IPS-18a (cell line): ENCODE measurements around the gene XIAP.
"Not testable (repeated sequence)": the region's sequence is repeated elsewhere in the genome, so short reads cannot be mapped to it uniquely, and the experiment has no call there.

ENCODE experiments used
- H3K27ac ChIP-seq: one replicate; pipeline ENCODE4 v1.5.1; 2013; ENCODE audit warnings: low read length
- H3K27me3 ChIP-seq: one replicate; pipeline ENCODE4 v1.6.1; 2013; ENCODE audit warnings: mild to moderate bottlenecking, low read length; ENCODE audit not compliant: control insufficient read depth, insufficient read depth
- H3K36me3 ChIP-seq: one replicate; pipeline ENCODE4 v1.6.1; 2013; ENCODE audit warnings: low read depth, low read length; ENCODE audit not compliant: control insufficient read depth
- H3K4me1 ChIP-seq: one replicate; pipeline ENCODE4 v1.6.1; 2013; ENCODE audit warnings: low read depth, low read length; ENCODE audit not compliant: control insufficient read depth
- H3K4me3 ChIP-seq: one replicate; pipeline ENCODE4 v1.5.1; 2013; ENCODE audit warnings: low read length
- H3K9ac ChIP-seq: one replicate; pipeline ENCODE4 v1.6.1; 2013; ENCODE audit warnings: mild to moderate bottlenecking, low read length, moderate library complexity
- H3K9me3 ChIP-seq: one replicate; pipeline ENCODE4 v1.6.1; 2013; ENCODE audit warnings: low read depth, low read length; ENCODE audit not compliant: control insufficient read depth

XIAP gene

DNA sequence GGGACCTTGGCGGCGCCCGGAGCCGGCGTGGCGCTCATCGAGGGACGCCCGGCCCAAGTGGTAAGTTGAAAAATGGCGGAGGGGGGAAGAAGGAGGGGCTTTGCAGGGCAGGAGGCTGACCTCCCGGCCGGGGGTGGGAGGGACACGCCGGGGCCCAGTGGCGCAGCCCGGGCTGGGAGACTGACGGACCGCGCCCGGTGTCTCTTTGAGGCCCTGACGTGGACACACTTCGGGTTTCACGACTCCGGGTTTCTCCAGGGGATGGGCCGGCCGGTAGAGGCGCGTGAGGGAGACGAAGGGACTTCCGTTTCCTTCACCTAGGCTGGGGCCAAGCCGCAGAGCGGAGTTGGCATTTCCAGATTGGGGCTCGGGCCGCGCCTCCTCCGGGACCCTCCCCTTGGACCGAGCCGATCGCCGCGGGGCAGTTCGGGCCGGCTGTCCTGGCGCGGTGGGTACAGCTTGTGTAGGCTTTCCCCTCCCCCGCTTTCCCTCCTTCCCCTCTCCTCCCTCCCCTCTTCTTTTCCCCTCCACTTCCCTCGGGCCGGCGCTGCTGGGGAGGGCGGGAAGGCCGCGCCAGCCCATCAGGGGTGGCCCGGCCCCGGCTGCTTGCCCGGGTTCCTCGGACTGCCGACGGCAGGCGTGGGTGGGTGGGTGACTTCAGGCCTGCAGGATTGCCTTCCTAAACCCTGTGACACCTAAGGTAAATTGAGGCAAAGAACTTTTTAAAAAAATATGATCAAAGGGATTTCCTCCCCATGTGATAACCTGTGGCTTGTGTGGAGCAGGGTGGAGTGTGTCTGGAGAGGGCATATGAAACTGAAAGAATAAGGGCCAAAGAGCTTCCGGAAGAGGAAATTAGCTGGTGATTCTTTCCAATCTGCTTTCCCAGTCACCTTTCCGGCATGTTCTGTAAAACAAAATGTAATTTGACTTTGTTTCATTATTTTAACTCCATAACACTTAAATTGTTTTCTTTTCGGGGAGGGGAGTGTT is at the start of gene XIAP:
TSS of gene XIAP (plus strand) at position 208 of the 993 bp plus-strand sequence. CDS start 25,610 bp downstream, outside the sequence.
- H3K27ac ChIP-seq = peak within 1 kb of the TSS; percentile 63
- no peaks in the 10 kb centered on the region for H3K27me3 ChIP-seq
- H3K36me3 ChIP-seq = no peaks in the 10 kb centered on the region
- H3K4me3 ChIP-seq = peak within 1 kb of the TSS; percentile 72
- peaks cover 6% of the 10 kb centered on the region for H3K4me1 ChIP-seq
- peaks cover 8% of the 10 kb centered on the region for H3K9me3 ChIP-seq
- H3K9ac ChIP-seq = peak within 1 kb of the TSS; percentile 76

DNA sequence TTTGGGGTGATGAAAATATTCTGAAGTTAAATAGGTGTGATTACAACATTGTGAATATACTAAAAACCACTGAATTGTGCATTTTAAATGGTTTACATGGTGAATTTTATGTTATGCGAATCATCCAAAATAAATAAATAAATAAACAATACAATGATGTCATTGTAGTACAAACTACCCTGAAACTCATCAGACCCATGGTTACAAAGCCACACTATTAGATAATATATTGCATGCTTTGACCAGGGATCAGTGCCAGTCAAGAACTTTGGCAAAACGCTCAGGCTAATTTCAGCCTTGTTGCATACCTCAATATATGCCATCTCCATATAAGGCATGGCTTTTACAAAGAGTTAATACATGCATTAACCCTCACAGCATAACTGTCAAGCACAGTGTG is 45.5 kb upstream of the XIAP start:
- no peaks in the 10 kb centered on the region for H3K4me1 ChIP-seq
- H3K27ac ChIP-seq = no peak overlapping the region
- H3K27me3 ChIP-seq = no peaks in the 10 kb centered on the region
- H3K36me3 ChIP-seq = no peaks in the 10 kb centered on the region
- no peak overlapping the region for H3K4me3 ChIP-seq
- H3K9ac ChIP-seq = no peak overlapping the region
- H3K9me3 ChIP-seq = peaks cover 6% of the 10 kb centered on the region

DNA sequence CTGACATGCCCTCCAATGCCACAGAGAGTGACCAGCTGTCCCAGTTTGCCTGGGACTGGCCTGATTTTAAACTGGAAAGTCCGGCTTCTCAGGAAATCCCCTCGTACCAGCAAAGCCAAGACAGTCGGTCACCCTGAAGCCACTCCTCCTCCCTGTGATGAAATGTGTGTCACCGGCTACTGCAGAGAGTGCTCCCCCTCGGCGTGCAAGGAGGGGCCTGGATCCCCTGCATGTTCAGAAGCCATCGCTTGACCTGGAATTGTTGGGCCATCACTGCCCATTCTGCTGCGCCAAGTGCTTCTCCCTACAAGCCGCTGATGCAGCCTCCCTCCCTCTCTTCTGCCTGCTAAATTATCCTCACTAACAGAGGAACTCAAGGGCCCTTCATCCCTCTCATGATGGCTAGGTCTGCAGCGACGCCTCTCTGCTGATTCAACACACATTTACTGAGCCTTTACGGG is 44.9 kb upstream of the XIAP start:
- not testable (repeated sequence) for H3K27ac ChIP-seq, H3K4me1 ChIP-seq, H3K9ac ChIP-seq, H3K4me3 ChIP-seq, H3K27me3 ChIP-seq, H3K9me3 ChIP-seq, H3K36me3 ChIP-seq

GRCh38 chrX:123817288-123817894 is 42.5 kb upstream of the XIAP start:
- Histone ChIP-seq H3K36me3 (no peaks in the 10 kb centered on the region), H3K9ac (no peak overlapping the region), H3K4me3 (no peak overlapping the region), H3K27ac (no peak overlapping the region), H3K4me1 (no peaks in the 10 kb centered on the region), H3K9me3 (peaks cover 6% of the 10 kb centered on the region), H3K27me3 (no peaks in the 10 kb centered on the region)

- Histone ChIP-seq H3K9ac (no peak overlapping the region), H3K36me3 (no peaks in the 10 kb centered on the region), H3K4me1 (no peaks in the 10 kb centered on the region), H3K4me3 (no peak overlapping the region), H3K27ac (no peak overlapping the region), H3K27me3 (no peaks in the 10 kb centered on the region), H3K9me3 (peaks cover 6% of the 10 kb centered on the region)
These were observed 41.6 kb upstream of the XIAP start for GRCh38 chrX:123818243-123818642.

DNA sequence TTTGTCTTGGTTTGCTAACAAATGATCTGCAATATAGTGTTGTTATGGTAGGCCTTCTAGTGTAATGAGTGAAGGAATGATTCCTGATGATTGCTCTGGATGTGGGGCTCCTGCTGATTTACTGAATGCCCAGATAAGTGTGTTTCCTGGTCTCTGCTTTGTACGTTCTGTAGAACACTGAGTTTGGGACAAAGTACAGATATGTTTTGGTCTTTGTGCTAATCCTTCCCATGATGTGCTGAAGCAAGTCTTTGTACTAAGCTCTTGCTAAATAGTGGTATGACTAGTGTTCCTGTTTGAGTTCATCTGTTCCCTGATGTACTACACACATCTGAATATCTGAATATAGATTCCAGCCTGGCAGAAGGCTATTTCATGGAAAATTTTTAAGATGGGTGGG is 36.9 kb upstream of the XIAP start:
- H3K9me3 ChIP-seq = no peaks in the 10 kb centered on the region
- H3K9ac ChIP-seq = no peak overlapping the region

DNA sequence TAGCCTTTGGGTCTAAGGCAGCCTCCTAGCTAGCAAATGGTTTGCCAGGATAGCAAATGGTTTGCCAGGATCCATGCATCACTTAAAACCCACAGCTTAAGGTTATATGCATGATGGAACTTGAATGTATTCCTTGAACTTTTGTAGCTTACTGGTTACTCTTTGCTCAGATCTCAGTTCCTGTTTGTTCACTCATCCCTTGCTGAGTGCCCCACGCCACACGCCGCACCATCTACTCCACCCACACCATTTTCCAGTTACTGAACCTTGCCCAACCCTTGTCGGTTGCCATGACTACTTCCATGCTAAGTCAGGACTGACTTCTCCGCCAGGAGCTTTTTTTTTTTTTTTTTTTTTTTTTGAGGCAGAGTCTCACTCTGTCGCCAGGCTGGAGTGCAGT is 29.5 kb upstream of the XIAP start:
- Histone ChIP-seq H3K9ac (no peak overlapping the region), H3K4me3 (no peak overlapping the region), H3K9me3 (no peaks in the 10 kb centered on the region), H3K4me1 (peaks cover under 1% of the 10 kb centered on the region), H3K27me3 (no peaks in the 10 kb centered on the region), H3K36me3 (no peaks in the 10 kb centered on the region), H3K27ac (no peak overlapping the region)

More for the DNA sequence above, 36.9 kb upstream of the XIAP start:
- Histone ChIP-seq H3K27me3 (no peaks in the 10 kb centered on the region), H3K27ac (no peak overlapping the region), H3K36me3 (no peaks in the 10 kb centered on the region), H3K4me1 (peaks cover 6% of the 10 kb centered on the region), H3K4me3 (no peak overlapping the region)

DNA sequence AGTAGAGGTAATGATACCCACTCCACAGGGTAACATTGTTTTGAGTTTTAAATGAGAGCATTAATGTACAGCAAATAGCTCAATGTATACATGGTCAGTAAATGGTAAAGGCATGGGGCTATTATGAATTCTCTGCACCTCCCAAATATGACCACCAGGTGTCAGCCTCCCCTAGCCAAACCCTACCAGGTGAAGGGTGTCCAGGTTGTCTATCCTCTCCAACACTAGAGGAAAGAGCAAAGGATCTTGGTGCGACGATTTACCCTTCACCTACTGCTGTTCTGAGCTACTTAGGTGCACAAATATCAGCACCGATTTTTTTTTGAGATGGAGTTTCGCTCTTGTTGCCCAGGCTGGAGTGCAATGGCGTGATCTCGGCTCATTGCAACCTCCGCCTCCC is 26.5 kb upstream of the XIAP start:
- Histone ChIP-seq H3K27me3 (no peaks in the 10 kb centered on the region), H3K4me1 (no peaks in the 10 kb centered on the region), H3K36me3 (no peaks in the 10 kb centered on the region), H3K9me3 (no peaks in the 10 kb centered on the region), H3K9ac (no peak overlapping the region), H3K27ac (no peak overlapping the region), H3K4me3 (no peak overlapping the region)

GRCh38 chrX:123834116-123834515 is 25.7 kb upstream of the XIAP start:
- H3K4me1 ChIP-seq = no peaks in the 10 kb centered on the region
- H3K4me3 ChIP-seq = no peak overlapping the region
- no peaks in the 10 kb centered on the region for H3K36me3 ChIP-seq
- H3K9me3 ChIP-seq = no peaks in the 10 kb centered on the region
- no peaks in the 10 kb centered on the region for H3K27me3 ChIP-seq
- no peak overlapping the region for H3K27ac ChIP-seq
- no peak overlapping the region for H3K9ac ChIP-seq

GRCh38 chrX:123835661-123836371 is 24.0 kb upstream of the XIAP start:
- H3K36me3 ChIP-seq = no peaks in the 10 kb centered on the region
- H3K27ac ChIP-seq = no peak overlapping the region
- H3K4me3 ChIP-seq = no peak overlapping the region
- H3K4me1 ChIP-seq = no peaks in the 10 kb centered on the region
- H3K9me3 ChIP-seq = no peaks in the 10 kb centered on the region
- no peaks in the 10 kb centered on the region for H3K27me3 ChIP-seq
- no peak overlapping the region for H3K9ac ChIP-seq

DNA sequence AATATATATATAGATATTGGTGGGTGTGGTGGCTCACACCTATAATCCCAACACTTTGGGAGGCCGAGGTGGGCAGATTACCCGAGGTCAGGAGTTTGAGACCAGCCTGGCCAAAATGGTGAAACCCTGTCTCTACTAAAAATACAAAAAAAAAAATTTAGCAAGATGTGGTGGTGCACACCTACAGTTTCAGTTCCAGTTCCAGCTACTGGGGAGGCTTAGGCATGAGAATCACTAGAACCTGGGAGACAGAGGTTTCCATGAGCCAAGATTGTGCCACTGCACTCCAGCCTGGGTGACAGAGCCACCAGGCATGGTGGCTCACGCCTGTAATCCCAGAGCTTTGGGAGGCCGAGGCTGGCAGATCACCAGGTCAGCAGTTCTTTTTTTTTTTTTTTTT is 14.7 kb upstream of the XIAP start:
- H3K4me1 ChIP-seq, H3K9me3 ChIP-seq, H3K36me3 ChIP-seq, H3K9ac ChIP-seq, H3K4me3 ChIP-seq, H3K27me3 ChIP-seq, H3K27ac ChIP-seq: not testable (repeated sequence)
